HEK293T (cell line): ENCODE measurements around the gene DDX20.
"Not testable (repeated sequence)": the region's sequence is repeated elsewhere in the genome, so short reads cannot be mapped to it uniquely, and the experiment has no call there.

Source experiments
- CTCF ChIA-PET: fragments of 350-600 bp; formaldehyde crosslinking; extraction: SDS; loops from one replicate; lab custom pipeline; 2021; ENCODE audit warnings: antibody characterized with exemption, inconsistent platforms; lab: Yijun Ruan, JAX
- POLR2A ChIA-PET: fragments of 350-600 bp; formaldehyde crosslinking; extraction: SDS; loops from one replicate; lab custom pipeline; 2020; ENCODE audit warnings: antibody characterized with exemption, inconsistent platforms; lab: Yijun Ruan, JAX
- DNase-seq: peaks from one replicate; pipeline ENCODE4 v3.0.0; 2012; ENCODE audit warnings: mixed read lengths; ENCODE audit errors: extremely low spot score
- ARNT ChIP-seq: fragments of 450-650 bp; IDR thresholded peaks from 2 replicates; pipeline ENCODE4 v1.6.1; 2017; ENCODE audit warnings: mild to moderate bottlenecking
- BHLHE40 ChIP-seq: fragments of 450-650 bp; IDR thresholded peaks from 2 replicates; pipeline ENCODE4 v1.6.1; 2016; ENCODE audit warnings: mild to moderate bottlenecking, moderate library complexity, borderline replicate concordance
- CTBP1 ChIP-seq: fragments of 450-650 bp; IDR thresholded peaks from 2 replicates; pipeline ENCODE4 v1.6.1; 2016; ENCODE audit warnings: borderline replicate concordance
- FOXA1 ChIP-seq: fragments of 450-650 bp; IDR thresholded peaks from 2 replicates; pipeline ENCODE4 v1.6.1; 2016; ENCODE audit warnings: mild to moderate bottlenecking
- FOXM1 ChIP-seq: fragments of 450-650 bp; IDR thresholded peaks from 2 replicates; pipeline ENCODE4 v1.6.1; 2017; ENCODE audit warnings: mild to moderate bottlenecking, borderline replicate concordance
- HDGF ChIP-seq: fragments of 450-650 bp; IDR thresholded peaks from 2 replicates; pipeline ENCODE4 v1.6.1; 2017; ENCODE audit warnings: antibody characterized with exemption, borderline replicate concordance
- L3MBTL2 ChIP-seq: fragments of 450-650 bp; conservative IDR thresholded peaks from 2 replicates; pipeline ENCODE4 v1.6.1; 2016; ENCODE audit warnings: mild to moderate bottlenecking
- NFRKB ChIP-seq: fragments of 450-650 bp; IDR thresholded peaks from 2 replicates; pipeline ENCODE4 v1.6.1; 2016; ENCODE audit warnings: mild to moderate bottlenecking, moderate library complexity
- PKNOX1 ChIP-seq: fragments of 450-650 bp; IDR thresholded peaks from 2 replicates; pipeline ENCODE4 v1.6.1; 2016
- SP1 ChIP-seq: fragments of 450-650 bp; IDR thresholded peaks from 2 replicates; pipeline ENCODE4 v1.6.1; 2017
- TARDBP ChIP-seq: fragments of 450-650 bp; IDR thresholded peaks from 2 replicates; pipeline ENCODE4 v1.6.1; 2016
- ZNF384 ChIP-seq: fragments of 450-650 bp; IDR thresholded peaks from 2 replicates; pipeline ENCODE4 v1.6.1; 2016

DDX20 gene

DNA sequence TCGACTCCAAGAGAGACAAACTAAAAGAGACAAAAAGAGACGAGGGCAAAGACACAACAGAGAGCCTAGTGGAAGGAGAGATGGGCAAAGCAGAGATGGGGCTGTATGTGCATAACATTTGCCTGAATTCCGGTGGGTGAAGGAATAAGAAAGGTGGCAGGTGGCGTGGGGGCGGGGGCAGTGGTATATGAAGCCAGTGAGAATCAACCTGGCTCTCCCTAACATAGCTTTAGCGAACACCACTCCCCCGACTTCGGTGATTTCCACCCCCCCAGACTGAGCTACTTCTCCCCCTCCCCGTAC lies 17.6 kb upstream of the DDX20 start:
- TF ChIP-seq L3MBTL2 (no peak), ZNF384 (no peak), FOXA1 (no peak)
- no peak for DNase-seq
- CTCF ChIA-PET, result interaction anchor here (0.5 to 2.4 kb wide), 4 partner anchors 9 to 256 kb away, joined by 3 to 17 read pairs (median 4); no protein-coding TSS in a partner anchor
- POLR2A ChIA-PET, result interaction anchor here (1.4 to 1.8 kb wide), 2 partner anchors 13 to 17 kb away, joined by 4 to 5 read pairs; no protein-coding TSS in a partner anchor

GRCh38 chr1:111738436-111739193 lies 17.1 kb upstream of the DDX20 start:
- DNase-seq, result peak; percentile 61
- CTCF ChIA-PET, result interaction anchor here (0.5 to 2.4 kb wide), 5 partner anchors 9 to 231 kb away, joined by 3 to 17 read pairs (median 4); no protein-coding TSS in a partner anchor
- TF ChIP-seq L3MBTL2, result peak; percentile 67
- no peak for TF ChIP-seq TARDBP
- POLR2A ChIA-PET, result interaction anchor here (0.5 to 1.8 kb wide), 9 partner anchors 10 to 256 kb away, joined by 3 to 7 read pairs (median 4); partner anchors contain the start of gene DDX20

- ChIA-PET CTCF (interaction anchor here (1.4 to 2.4 kb wide), 3 partner anchors 8 to 231 kb away, joined by 4 to 17 read pairs (median 7); no protein-coding TSS in a partner anchor), POLR2A (interaction anchor here (0.5 to 1.8 kb wide), 14 partner anchors 10 to 657 kb away, joined by 3 to 7 read pairs (median 4); partner anchors contain the start of genes CTTNBP2NL and DDX20)
- DNase-seq, result peak; percentile 76
- TF ChIP-seq CTBP1 (no peak), FOXM1 (no peak), SP1 (no peak), PKNOX1 (peak; percentile 12; the same call in 1 of the 2 replicates), BHLHE40 (no peak), L3MBTL2 (peak; percentile 97)
These were observed 16.3 kb upstream of the DDX20 start, which contains the start of gene INKA2 for GRCh38 chr1:111739194-111739924. Gene INKA2, minus strand, starts transcription at chr1:111739395. Its CDS starts 153 bp downstream, at chr1:111739242.

GRCh38 chr1:111739925-111740765 lies 15.6 kb upstream of the DDX20 start:
- peak; percentile 72 for DNase-seq
- no peak for TF ChIP-seq ARNT
- TF ChIP-seq PKNOX1, result peak; percentile 45; the same call in 1 of the 2 replicates
- POLR2A ChIA-PET, result interaction anchor here (1.0 to 1.8 kb wide), 5 partner anchors 11 to 258 kb away, joined by 3 to 7 read pairs (median 4); no protein-coding TSS in a partner anchor
- CTCF ChIA-PET, result interaction anchor here (1.4 to 1.7 kb wide), 2 partner anchors 25 to 232 kb away, joined by 4 to 7 read pairs; no protein-coding TSS in a partner anchor

DNA sequence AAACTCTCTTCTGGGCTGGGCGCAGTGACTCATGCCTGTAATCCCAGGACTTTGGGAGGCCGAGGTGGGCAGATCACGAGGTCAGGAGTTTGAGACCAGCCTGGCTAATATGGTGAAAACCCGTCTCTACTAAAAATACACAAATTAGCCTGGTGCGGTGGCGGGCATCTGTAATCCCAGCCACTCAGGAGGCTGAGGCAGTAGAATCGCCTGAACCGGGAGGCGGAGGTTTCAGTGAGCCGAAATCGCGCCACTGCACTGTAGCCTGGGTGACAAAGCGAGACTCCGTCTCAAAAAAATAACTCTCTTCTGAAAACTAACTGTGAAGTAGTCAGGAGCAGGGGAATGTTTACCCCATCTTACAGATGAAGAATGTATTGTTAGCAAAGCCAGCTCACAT lies 13.4 kb upstream of the DDX20 start:
- DNase-seq, POLR2A ChIA-PET: not testable (repeated sequence)
- CTCF ChIA-PET, result interaction anchor here (0.6 to 1.3 kb wide), 4 partner anchors 13 to 256 kb away, joined by 3 to 4 read pairs (median 3); no protein-coding TSS in a partner anchor

DNA sequence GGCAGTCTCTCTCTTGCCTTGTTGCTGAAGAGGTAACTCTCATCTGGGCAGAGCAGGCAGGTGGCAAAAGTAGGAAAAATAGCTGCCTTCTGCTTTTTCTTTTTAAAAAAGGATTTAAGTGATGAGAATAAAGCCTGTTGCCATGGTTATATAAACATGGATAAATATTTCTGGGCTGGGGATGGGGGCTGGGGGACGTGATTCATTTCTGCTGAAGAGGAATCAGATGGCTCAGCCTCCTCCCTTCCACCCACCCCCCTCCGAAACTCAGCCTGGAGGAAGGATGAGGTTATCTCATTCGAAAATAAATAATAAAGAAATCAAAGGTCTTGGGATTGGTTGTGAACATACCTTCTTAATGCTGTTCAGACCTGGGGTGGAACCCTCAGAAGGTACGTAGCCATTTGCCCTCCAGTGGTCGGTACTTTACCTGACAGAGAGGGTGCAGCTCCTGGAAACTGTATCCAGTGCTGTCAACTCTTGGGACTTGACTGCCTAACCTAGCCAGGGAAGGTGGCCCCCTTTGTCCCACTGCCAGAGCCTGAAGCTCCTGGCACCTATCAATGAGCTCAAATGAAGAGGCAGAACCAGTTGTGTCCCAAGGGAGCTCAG lies 12.7 kb upstream of the DDX20 start:
- POLR2A ChIA-PET, result no interaction called here
- CTCF ChIA-PET, result interaction anchor here (0.6 to 1.3 kb wide), 2 partner anchors 12 to 17 kb away, joined by 3 to 4 read pairs; no protein-coding TSS in a partner anchor
- no peak for TF ChIP-seq HDGF
- DNase-seq, result no peak

- CTCF ChIA-PET, result no interaction called here
- no peak for DNase-seq
- POLR2A ChIA-PET, result no interaction called here
- no peak for TF ChIP-seq ZNF384
- TF ChIP-seq L3MBTL2, result no peak
- TF ChIP-seq PKNOX1, result no peak
- TF ChIP-seq NFRKB, result no peak
- TF ChIP-seq FOXM1, result no peak
These were observed 12.0 kb upstream of the DDX20 start for GRCh38 chr1:111743679-111744101.
